ENCODE measurements around the gene RIPPLY1.

RIPPLY1 gene

GRCh38 chrX:106903856-106904528, 851 bp upstream of the RIPPLY1 start:
- Histone ChIP-seq H2AFZ (ENCODE audit: low read length) (no peak overlapping the region), H3F3A (ENCODE audit: insufficient read depth, low read length) (no peaks in the 10 kb centered on the region), H3K9ac (ENCODE audit: low read length) (no peak overlapping the region), H3K4me3 (ENCODE audit: low read length) (no peak overlapping the region), H3K27ac (ENCODE audit: low read length) (no peak overlapping the region), H4K20me1 (ENCODE audit: insufficient read depth, low read length) (no peaks in the 10 kb centered on the region), H3K36me3 (replicated peaks; ENCODE audit: insufficient read depth, low read length) (no peaks in the 10 kb centered on the region), H3K9me3 (replicated peaks; ENCODE audit: insufficient read depth, low read length) (no peaks in the 10 kb centered on the region), H3K4me1 (ENCODE audit: low read length) (no peaks in the 10 kb centered on the region), H3K9me2 (replicated peaks; ENCODE audit: insufficient read depth, low read length) (no peaks in the 10 kb centered on the region), H3K4me2 (ENCODE audit: low read depth, low read length) (no peak overlapping the region), H3K79me2 (ENCODE audit: low read length) (no peaks in the 10 kb centered on the region), H3K27me3 (replicated peaks; ENCODE audit: insufficient read depth, low read length) (no peaks in the 10 kb centered on the region)
- no peak for TF ChIP-seq EZH2phosphoT487 (IDR thresholded peaks at IDR 0.05; ENCODE audit: low read length)
- TF ChIP-seq CTCF (IDR thresholded peaks at IDR 0.05; ENCODE audit: low read length) = no peak
- TF ChIP-seq EZH2 (optimal IDR thresholded peaks at IDR 0.05; ENCODE audit: low read depth, low read length) = no peak
- no peak for DNase-seq

- Histone ChIP-seq H2AFZ (ENCODE audit: low read length) (no peak overlapping the region), H3K27ac (ENCODE audit: low read length) (no peak overlapping the region), H3K9ac (ENCODE audit: low read length) (no peak overlapping the region), H3K79me2 (ENCODE audit: low read length) (no peaks in the 10 kb centered on the region), H3K27me3 (replicated peaks; ENCODE audit: insufficient read depth, low read length) (no peaks in the 10 kb centered on the region), H4K20me1 (ENCODE audit: insufficient read depth, low read length) (no peaks in the 10 kb centered on the region), H3K9me2 (replicated peaks; ENCODE audit: insufficient read depth, low read length) (no peaks in the 10 kb centered on the region), H3K36me3 (replicated peaks; ENCODE audit: insufficient read depth, low read length) (no peaks in the 10 kb centered on the region), H3K4me3 (ENCODE audit: low read length) (no peak overlapping the region), H3K9me3 (replicated peaks; ENCODE audit: insufficient read depth, low read length) (no peaks in the 10 kb centered on the region), H3F3A (ENCODE audit: insufficient read depth, low read length) (no peaks in the 10 kb centered on the region), H3K4me2 (ENCODE audit: low read depth, low read length) (no peak overlapping the region), H3K4me1 (ENCODE audit: low read length) (no peaks in the 10 kb centered on the region)
- DNase-seq = no peak
- TF ChIP-seq EZH2 (optimal IDR thresholded peaks at IDR 0.05; ENCODE audit: low read depth, low read length) (no peak), EZH2phosphoT487 (IDR thresholded peaks at IDR 0.05; ENCODE audit: low read length) (no peak), CTCF (IDR thresholded peaks at IDR 0.05; ENCODE audit: low read length) (no peak)
Measured at GRCh38 chrX:106902684-106903083, 457 bp downstream of the RIPPLY1 start.

GRCh38 chrX:106901781-106902219, 1.3 kb downstream of the RIPPLY1 start:
- Histone ChIP-seq H3K27ac (ENCODE audit: low read length) (no peak overlapping the region), H3K36me3 (replicated peaks; ENCODE audit: insufficient read depth, low read length) (no peaks in the 10 kb centered on the region), H3K4me1 (ENCODE audit: low read length) (no peaks in the 10 kb centered on the region), H3K4me2 (ENCODE audit: low read depth, low read length) (no peak overlapping the region), H4K20me1 (ENCODE audit: insufficient read depth, low read length) (no peaks in the 10 kb centered on the region), H3K9me2 (replicated peaks; ENCODE audit: insufficient read depth, low read length) (no peaks in the 10 kb centered on the region), H3K9me3 (replicated peaks; ENCODE audit: insufficient read depth, low read length) (no peaks in the 10 kb centered on the region), H3K9ac (ENCODE audit: low read length) (no peak overlapping the region), H3K79me2 (ENCODE audit: low read length) (no peaks in the 10 kb centered on the region), H3K27me3 (replicated peaks; ENCODE audit: insufficient read depth, low read length) (no peaks in the 10 kb centered on the region), H2AFZ (ENCODE audit: low read length) (no peak overlapping the region), H3K4me3 (ENCODE audit: low read length) (no peak overlapping the region), H3F3A (ENCODE audit: insufficient read depth, low read length) (no peaks in the 10 kb centered on the region)
- TF ChIP-seq EZH2 (optimal IDR thresholded peaks at IDR 0.05; ENCODE audit: low read depth, low read length) = no peak
- TF ChIP-seq CTCF (IDR thresholded peaks at IDR 0.05; ENCODE audit: low read length) = no peak
- no peak for TF ChIP-seq EZH2phosphoT487 (IDR thresholded peaks at IDR 0.05; ENCODE audit: low read length)
- DNase-seq = no peak

Data from MM.1S (cell line).